Measurements from ENCODE around the gene FOXK1. TPM values are rescaled to one million over a fixed set of nuclear protein-coding genes. Genes with fewer than 3 reads are reported as not detected.
A peak's percentile ranks its signal among the peaks of the same experiment; 100 is the strongest.

FOXK1 gene
- total and polyA plus RNA-seq, 12 donors = 4.8 to 63.1 (median 36.1) TPM

DNA sequence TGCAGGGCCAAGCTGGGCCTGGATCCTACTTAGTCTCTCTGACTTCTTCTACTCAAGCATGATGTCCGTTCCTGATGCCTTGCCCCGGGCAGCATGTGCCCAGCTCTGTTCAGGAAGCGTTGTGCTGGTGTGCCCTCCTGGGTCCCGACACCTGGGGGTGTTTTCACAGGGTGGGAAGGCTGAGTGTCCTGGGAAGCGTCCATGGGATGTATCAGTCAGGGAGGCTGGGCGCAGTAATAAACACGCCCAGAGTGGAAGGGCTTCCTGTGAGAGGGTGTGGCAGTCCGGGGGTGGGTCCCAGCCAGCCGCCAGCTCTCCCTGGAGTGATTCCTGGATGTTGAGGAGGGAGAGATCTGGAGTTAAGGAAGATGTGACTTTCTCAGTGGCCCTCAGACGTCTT, 29.0 kb downstream of the FOXK1 start:
- 89 to 92% (median 90%) methylated on average over 9 to 10 of the region's 10 CpGs for WGBS, 4 donors
- peaks cover 46 to 72% of the 10 kb centered on the region in 2 donors for H3K4me1 ChIP-seq (replicated peaks in 1 of 2)

GRCh38 chr7:4711634-4712033, 29.5 kb downstream of the FOXK1 start:
- Histone ChIP-seq H3K4me1 (replicated peaks in 1 of 2) (peaks cover 50 to 71% of the 10 kb centered on the region in 2 donors), H3K27ac (peak overlapping the region; percentile 31 to 72 (median 44)), H3K4me3 (no peak overlapping the region), H3K9me3 (replicated peaks in 1 of 3) (no peaks in the 10 kb centered on the region), H3K36me3 (replicated peaks in 1 of 2) (no peaks in the 10 kb centered on the region), H3K27me3 (no peaks in the 10 kb centered on the region)
- TF ChIP-seq CTCF (IDR thresholded peaks at IDR 0.05) (no peak), POLR2A (IDR thresholded peaks at IDR 0.05) (no peak)
- peak; percentile 61 to 87 (median 78) for DNase-seq
- intact Hi-C loops (cut with DNase I) = no loop called here
- 49 to 75% (median 59%) methylated on average over 14 to 18 of the region's 18 CpGs for WGBS, 4 donors

More for the DNA sequence above, 29.0 kb downstream of the FOXK1 start:
- DNase-seq = no peak
- H3K9me3 ChIP-seq (replicated peaks in 1 of 3) = no peaks in the 10 kb centered on the region
- intact Hi-C loops (cut with DNase I) = no loop called here
- no peak for TF ChIP-seq CTCF (IDR thresholded peaks at IDR 0.05)
- no peak for TF ChIP-seq POLR2A (IDR thresholded peaks at IDR 0.05)
- H3K27ac ChIP-seq = peak overlapping the region; percentile 31 to 72 (median 44)
- no peaks in the 10 kb centered on the region for H3K36me3 ChIP-seq (replicated peaks in 1 of 2)
- H3K4me3 ChIP-seq = no peak overlapping the region
- no peaks in the 10 kb centered on the region for H3K27me3 ChIP-seq

DNA sequence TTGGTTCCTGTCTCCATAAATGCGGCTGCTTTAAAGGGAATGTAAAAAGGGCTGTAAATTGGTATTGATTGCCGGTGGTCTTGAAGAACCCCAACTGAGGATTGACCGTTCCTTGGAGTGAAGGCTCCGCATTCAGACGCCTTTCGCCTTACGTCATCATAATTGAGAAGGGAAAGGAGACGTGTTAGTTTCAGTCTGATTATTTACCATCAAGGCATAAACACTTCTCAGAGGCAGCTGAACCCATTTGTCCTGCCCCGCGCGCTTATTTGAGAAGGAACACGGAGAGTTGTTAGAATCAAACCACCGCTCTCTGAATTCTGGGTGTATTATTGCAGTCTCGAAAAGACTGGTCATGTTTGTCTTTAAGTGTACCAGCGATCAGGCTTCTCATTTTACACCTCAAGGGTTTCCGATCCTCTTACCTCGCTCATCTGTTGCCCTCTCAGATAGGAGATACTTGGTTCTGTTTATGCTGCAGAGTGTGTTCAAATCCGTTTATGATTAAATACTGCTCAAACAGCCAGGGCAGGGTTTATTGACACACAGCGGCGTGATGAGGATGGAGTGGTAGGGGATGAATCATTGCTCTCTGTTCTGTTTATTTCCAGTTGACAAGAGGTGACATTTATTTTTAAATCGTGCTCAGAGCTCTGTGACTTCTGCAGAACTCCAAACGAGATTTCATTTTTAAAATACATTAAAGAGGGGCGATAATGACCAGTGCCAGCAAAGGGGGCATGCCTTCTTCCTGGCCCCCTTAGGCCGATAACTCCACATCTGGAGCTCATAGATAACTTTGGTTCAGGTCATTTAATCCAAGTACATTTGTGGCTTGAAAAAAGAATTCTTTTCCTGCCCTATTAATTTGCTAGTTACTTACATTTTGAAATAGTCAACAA, 30.4 kb downstream of the FOXK1 start:
- H3K36me3 ChIP-seq (replicated peaks in 1 of 2) = no peaks in the 10 kb centered on the region
- peaks cover 44 to 64% of the 10 kb centered on the region in 2 donors for H3K4me1 ChIP-seq (replicated peaks in 1 of 2)
- H3K9me3 ChIP-seq (replicated peaks in 1 of 3) = no peaks in the 10 kb centered on the region
- H3K27ac ChIP-seq = peak overlapping the region in 3 of 5 donors; percentile 43 to 72 (median 61)
- H3K27me3 ChIP-seq = no peaks in the 10 kb centered on the region
- no peak overlapping the region for H3K4me3 ChIP-seq
- intact Hi-C loops (cut with DNase I) = no loop called here
- WGBS, 4 donors = 62 to 72% (median 70%) methylated on average over 24 of the region's 24 CpGs
- no peak for DNase-seq
- no peak for TF ChIP-seq CTCF (IDR thresholded peaks at IDR 0.05)
- no peak for TF ChIP-seq POLR2A (IDR thresholded peaks at IDR 0.05)

GRCh38 chr7:4713183-4713784, 31.2 kb downstream of the FOXK1 start:
- 78 to 85% (median 80%) methylated on average over 25 to 27 of the region's 27 CpGs for WGBS, 4 donors
- intact Hi-C loops (cut with DNase I) = no loop called here
- H3K4me1 ChIP-seq (replicated peaks in 1 of 2) = peaks cover 44 to 57% of the 10 kb centered on the region in 2 donors
- peak in 1 of 7 donors; percentile 33 for DNase-seq
- H3K27ac ChIP-seq = peak overlapping the region in 3 of 5 donors; percentile 15 to 72 (median 61)
- TF ChIP-seq POLR2A (IDR thresholded peaks at IDR 0.05) = no peak
- no peak for TF ChIP-seq CTCF (IDR thresholded peaks at IDR 0.05)
- H3K27me3 ChIP-seq = no peaks in the 10 kb centered on the region
- H3K36me3 ChIP-seq (replicated peaks in 1 of 2) = no peaks in the 10 kb centered on the region
- H3K9me3 ChIP-seq (replicated peaks in 1 of 3) = no peaks in the 10 kb centered on the region
- H3K4me3 ChIP-seq = no peak overlapping the region

Data from adrenal gland (tissue), 12 donors.